GM20000 (cell line): Measurements from ENCODE around the gene AIFM3.

Source experiments
- DNase-seq: peaks from one replicate; pipeline ENCODE4 v3.0.0; 2012; ENCODE audit warnings: low spot score
- TF ChIP-seq, protein P1 (sequence below): IDR thresholded peaks from 2 replicates; pipeline ENCODE4 v1.5.1; 2012; ENCODE audit warnings: mild to moderate bottlenecking, control low read depth; ENCODE audit errors: extremely low read depth, missing control alignments

AIFM3 gene

DNA sequence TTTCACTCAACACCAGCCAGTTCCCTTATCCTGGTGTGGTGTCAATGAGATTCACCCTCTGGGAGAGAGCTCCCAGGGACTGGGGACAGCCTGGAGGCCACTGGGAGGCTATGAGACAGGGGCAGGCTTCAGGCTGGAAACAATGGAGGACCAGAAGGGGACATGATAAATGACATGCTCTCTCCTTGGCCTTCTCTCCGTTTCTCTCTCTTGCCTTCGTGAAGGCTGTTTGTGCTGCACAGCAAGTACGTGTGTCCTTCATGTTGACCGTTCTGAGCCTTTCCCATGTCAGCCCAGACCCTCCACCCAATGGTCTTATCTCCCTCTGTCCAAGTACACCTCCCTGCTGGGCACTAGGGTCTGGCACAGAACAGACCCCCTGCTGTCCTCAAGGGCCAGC, 13.5 kb downstream of the AIFM3 start:
- TF ChIP-seq, protein P1, sequence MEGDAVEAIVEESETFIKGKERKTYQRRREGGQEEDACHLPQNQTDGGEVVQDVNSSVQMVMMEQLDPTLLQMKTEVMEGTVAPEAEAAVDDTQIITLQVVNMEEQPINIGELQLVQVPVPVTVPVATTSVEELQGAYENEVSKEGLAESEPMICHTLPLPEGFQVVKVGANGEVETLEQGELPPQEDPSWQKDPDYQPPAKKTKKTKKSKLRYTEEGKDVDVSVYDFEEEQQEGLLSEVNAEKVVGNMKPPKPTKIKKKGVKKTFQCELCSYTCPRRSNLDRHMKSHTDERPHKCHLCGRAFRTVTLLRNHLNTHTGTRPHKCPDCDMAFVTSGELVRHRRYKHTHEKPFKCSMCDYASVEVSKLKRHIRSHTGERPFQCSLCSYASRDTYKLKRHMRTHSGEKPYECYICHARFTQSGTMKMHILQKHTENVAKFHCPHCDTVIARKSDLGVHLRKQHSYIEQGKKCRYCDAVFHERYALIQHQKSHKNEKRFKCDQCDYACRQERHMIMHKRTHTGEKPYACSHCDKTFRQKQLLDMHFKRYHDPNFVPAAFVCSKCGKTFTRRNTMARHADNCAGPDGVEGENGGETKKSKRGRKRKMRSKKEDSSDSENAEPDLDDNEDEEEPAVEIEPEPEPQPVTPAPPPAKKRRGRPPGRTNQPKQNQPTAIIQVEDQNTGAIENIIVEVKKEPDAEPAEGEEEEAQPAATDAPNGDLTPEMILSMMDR: no peak
- DNase-seq: no peak

DNA sequence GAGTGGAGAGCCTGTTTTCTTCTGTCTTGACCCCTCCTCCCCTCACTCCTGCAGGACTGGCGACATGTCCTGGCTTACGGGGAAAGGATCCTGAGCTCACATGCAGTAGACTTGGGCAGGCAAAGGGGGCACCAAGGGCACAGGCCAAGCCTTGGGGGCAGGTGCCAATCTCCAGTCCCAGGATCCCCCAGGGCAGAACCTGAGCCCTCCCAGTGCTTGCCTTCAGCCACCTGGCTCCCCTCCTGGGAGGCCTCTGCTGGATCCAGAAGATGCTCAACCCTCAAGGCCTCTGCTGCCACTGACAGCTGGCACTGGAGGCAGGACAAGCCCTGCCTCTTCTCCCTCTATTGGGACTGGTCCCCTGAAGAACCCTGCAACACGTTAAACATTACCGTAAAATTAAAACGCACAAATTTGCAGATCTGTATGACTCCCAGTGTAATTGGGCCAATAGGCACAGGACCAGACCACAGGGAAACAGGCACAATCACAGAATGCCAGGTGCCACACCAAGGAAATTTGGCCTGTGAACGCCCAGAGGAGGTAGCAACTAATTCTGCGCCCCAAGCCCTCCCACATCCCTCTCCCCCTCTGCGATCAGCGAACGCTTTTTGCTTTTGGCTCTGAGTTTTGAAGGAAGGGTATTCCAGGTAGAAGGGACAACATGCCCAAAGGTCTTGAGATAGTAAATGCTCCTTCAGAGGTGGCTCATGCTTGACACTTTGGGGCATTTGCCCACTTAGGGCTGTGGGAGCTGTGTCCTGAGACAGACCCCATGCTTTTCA, 14.1 kb downstream of the AIFM3 start:
- TF ChIP-seq, protein P1: no peak
- DNase-seq: no peak

DNA sequence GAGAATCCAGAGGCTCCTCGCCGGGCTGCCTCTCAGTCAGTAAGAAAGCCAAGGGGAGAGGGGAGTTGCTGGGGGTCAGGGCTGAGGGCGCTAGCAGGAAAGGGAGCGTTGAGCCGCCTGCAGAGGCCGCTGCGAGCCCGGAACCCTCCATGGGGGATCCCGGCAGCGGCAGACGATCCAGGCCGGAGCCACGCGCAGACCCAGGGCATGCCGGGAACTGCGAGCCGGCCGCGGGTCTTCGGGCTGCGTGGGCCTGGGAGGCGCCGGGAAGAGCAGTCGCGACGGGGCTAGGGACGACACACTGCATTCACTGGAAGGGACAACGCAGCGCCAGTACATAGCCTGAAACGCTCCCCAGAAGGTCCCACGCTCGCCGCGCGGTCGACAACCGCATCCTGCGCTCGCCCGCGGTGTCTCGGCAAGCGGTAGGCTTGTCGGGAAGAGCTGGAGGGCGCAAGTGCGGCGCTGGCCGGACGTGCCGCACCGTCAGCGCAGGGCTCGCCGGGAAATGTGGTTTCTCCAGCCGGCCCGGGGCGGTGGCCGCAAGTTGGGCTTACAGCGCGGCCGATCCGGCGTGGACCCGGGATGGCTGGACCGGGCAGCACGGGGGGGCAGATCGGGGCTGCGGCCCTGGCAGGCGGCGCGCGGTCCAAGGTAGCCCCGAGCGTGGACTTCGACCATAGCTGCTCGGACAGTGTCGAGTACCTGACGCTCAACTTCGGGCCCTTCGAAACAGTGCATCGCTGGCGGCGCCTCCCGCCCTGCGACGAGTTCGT, 14.9 kb downstream of the AIFM3 start, which contains the start of gene LZTR1:
LZTR1 (plus strand) TSS at position 511 of the 776 bp plus-strand sequence; CDS start at position 586, 75 bp downstream.
- TF ChIP-seq, protein P1: peak; percentile 76
- DNase-seq: peak; percentile 94

DNA sequence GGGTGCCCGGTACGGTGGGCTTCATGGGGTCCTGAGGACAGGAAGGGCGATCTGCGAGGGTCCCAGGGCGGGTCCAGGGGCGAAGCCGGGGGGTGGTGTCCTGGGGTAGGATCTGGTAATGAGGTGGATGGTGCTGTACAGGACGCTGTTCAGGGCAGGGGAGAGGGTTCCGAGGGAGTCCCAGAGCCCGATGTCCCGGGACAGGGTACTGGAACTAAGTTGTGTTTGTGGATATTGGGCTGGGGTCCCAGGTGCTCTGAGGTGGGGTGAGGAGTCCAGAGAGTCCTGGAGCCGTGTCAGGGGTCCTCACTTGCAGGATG, 15.5 kb downstream of the AIFM3 start:
- TF ChIP-seq, protein P1: no peak
- no peak for DNase-seq

DNA sequence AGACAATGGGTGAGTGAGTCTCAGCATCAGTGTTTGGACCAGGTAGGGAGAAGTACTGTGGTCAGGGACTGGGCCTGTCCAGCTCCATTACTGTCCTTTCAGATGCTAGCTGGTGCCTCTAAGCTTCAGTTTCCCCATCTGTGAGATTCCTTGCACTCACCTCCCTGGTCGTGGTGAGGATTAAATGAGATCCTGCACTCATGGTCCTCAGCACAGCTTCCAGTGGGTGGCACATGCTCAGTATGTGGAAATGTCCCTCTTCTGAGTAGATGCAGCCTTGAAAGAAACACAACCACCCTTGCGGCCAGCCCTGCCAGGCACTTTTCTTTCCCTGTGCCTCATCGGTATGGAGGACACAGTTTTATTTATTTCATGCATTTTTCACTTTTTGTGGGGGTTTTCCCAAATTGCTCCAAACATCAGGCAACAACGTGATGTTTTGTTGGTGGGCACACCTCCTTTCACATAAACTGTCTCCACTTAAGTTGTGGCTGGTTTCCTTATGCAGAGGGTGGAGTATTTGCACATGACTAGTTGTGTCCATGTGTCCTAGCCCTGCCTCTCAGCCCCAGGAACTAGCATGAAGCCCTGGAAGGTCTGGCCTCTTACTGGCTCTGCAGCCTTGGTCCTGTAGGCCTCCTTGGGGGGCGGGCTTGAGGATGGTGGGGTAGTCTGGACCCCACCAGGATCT, 16.2 kb downstream of the AIFM3 start:
- TF ChIP-seq, protein P1: no peak
- no peak for DNase-seq

DNA sequence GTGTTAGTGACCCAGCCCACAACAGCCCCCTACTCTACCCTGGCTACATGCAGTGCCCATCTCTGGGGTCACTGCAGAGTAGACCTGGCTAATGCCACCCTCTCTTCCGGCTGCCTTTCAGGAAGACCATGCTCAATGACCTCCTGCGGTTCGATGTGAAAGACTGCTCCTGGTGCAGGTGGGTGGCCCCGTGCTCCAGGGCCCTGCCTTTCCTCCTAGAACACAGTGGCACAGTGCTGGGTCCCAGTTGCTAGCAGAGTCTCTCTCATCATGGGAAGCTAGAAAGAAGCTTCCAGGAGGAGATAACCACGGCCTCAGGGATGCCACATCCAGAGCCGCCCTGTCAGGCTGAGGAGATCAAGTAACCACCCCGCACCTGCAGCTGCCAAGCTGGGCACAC, 18.7 kb downstream of the AIFM3 start:
- DNase-seq: no peak
- TF ChIP-seq, protein P1: no peak

DNA sequence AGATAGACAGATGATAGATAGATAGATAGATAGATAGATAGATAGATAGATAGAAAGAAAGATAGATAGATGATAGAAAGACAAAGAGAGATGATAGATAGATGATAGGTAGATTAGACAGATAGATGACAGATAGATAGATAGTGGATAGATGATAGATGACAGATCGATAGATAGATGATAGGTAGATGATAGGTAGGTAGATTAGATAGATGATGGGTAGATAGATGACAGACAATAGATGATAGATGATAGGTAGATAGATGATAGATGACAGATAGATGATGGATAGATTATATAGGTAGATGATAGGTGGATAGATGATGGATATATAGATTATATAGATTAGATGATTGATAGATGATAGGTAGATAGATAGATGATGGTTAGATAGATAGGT, 19.3 kb downstream of the AIFM3 start:
- no peak for DNase-seq
- TF ChIP-seq, protein P1: no peak
